ENCODE measurements around the gene DDX39B.

GRCh38 chr6:31485055-31485454 is 56.7 kb downstream of the DDX39B start:
- no peak for TF ChIP-seq CTCF (IDR thresholded peaks at IDR 0.05 in 4 of 5, conservative IDR thresholded peaks at IDR 0.05 in 1 of 5)
- no peak for TF ChIP-seq POLR2A (IDR thresholded peaks at IDR 0.05)

Measured in gastrocnemius medialis (tissue), 4 donors.